Measurements from ENCODE around the gene PRND.
"Not testable (repeated sequence)": the region's sequence is repeated elsewhere in the genome, so short reads cannot be mapped to it uniquely, and the experiment has no call there.

Gene PRND

GRCh38 chr20:4740774-4741431 is 19.2 kb downstream of the PRND start:
- DNase-seq, result peak; percentile 29 to 69

- no peak for DNase-seq
Measured at GRCh38 chr20:4748847-4749246, 27.1 kb downstream of the PRND start.

GRCh38 chr20:4749326-4749725 is 27.6 kb downstream of the PRND start:
- DNase-seq, result no peak

- DNase-seq, result no peak
Measured at GRCh38 chr20:4750381-4750780, 28.7 kb downstream of the PRND start.

- peak; percentile 38 to 53 for DNase-seq
Measured at GRCh38 chr20:4759100-4759884, 37.6 kb downstream of the PRND start.

GRCh38 chr20:4763261-4763660 is 41.6 kb downstream of the PRND start:
- DNase-seq, result no peak

GRCh38 chr20:4763723-4764510 is 42.2 kb downstream of the PRND start:
- DNase-seq, result no peak

- DNase-seq, result no peak
Measured at GRCh38 chr20:4764805-4765204, 43.1 kb downstream of the PRND start.

- DNase-seq, result no peak
Measured at GRCh38 chr20:4765681-4766080, 44.0 kb downstream of the PRND start.

- DNase-seq, result peak; percentile 96 to 97
Measured at GRCh38 chr20:4766631-4767030, 44.9 kb downstream of the PRND start.

GRCh38 chr20:4767084-4767483 is 45.4 kb downstream of the PRND start:
- peak; percentile 27 to 42 for DNase-seq

GRCh38 chr20:4769328-4769727 is 47.6 kb downstream of the PRND start:
- no peak for DNase-seq

GRCh38 chr20:4770026-4770425 is 48.3 kb downstream of the PRND start:
- no peak for DNase-seq

GRCh38 chr20:4771004-4771403 is 49.3 kb downstream of the PRND start:
- DNase-seq, result no peak

GRCh38 chr20:4772132-4772531 is 50.4 kb downstream of the PRND start:
- no peak for DNase-seq

- DNase-seq, result not testable (repeated sequence)
Measured at GRCh38 chr20:4773014-4773413, 51.3 kb downstream of the PRND start.

- no peak for DNase-seq
Measured at GRCh38 chr20:4773736-4774135, 52.0 kb downstream of the PRND start.

- no peak for DNase-seq
Measured at GRCh38 chr20:4774207-4774606, 52.5 kb downstream of the PRND start.

GRCh38 chr20:4775322-4776078 is 53.8 kb downstream of the PRND start:
- no peak for DNase-seq

GRCh38 chr20:4776079-4776630 is 54.4 kb downstream of the PRND start:
- DNase-seq, result no peak
